HCEC 1CT (cell line): ENCODE data around the gene GNA14.
"Not testable (repeated sequence)": the region's sequence is repeated elsewhere in the genome, so short reads cannot be mapped to it uniquely, and the experiment has no call there.

Experiments used
- DNase-seq: peaks from one replicate; pipeline ENCODE4 v3.0.0-alpha.2; 2017

The GNA14 gene

GRCh38 chr9:77587042-77587441, 61.1 kb downstream of the GNA14 start:
- no peak for DNase-seq

- no peak for DNase-seq
Observed at GRCh38 chr9:77586591-77586990, 61.5 kb downstream of the GNA14 start.

GRCh38 chr9:77585335-77585786, 62.8 kb downstream of the GNA14 start:
- DNase-seq: no peak

- DNase-seq: not testable (repeated sequence)
Observed at GRCh38 chr9:77584927-77585326, 63.2 kb downstream of the GNA14 start.

GRCh38 chr9:77582961-77583576, 65.1 kb downstream of the GNA14 start:
- DNase-seq: no peak

- no peak for DNase-seq
Observed at GRCh38 chr9:77582525-77582924, 65.6 kb downstream of the GNA14 start.

- DNase-seq: peak; percentile 17
Observed at GRCh38 chr9:77575785-77576184, 72.3 kb downstream of the GNA14 start.

- DNase-seq: no peak
Observed at GRCh38 chr9:77569335-77569734, 78.8 kb downstream of the GNA14 start.

GRCh38 chr9:77563174-77563573, 84.9 kb downstream of the GNA14 start:
- no peak for DNase-seq

- DNase-seq: no peak
Observed at GRCh38 chr9:77562019-77562748, 85.9 kb downstream of the GNA14 start.

GRCh38 chr9:77561331-77562018, 86.6 kb downstream of the GNA14 start:
- DNase-seq: no peak

- no peak for DNase-seq
Observed at GRCh38 chr9:77556396-77556795, 91.7 kb downstream of the GNA14 start.

GRCh38 chr9:77554586-77555105, 93.5 kb downstream of the GNA14 start:
- no peak for DNase-seq

GRCh38 chr9:77547106-77547730, 100.9 kb downstream of the GNA14 start:
- DNase-seq: no peak

GRCh38 chr9:77546376-77546950, 101.7 kb downstream of the GNA14 start:
- DNase-seq: peak; percentile 42

- peak; percentile 3 for DNase-seq
Observed at GRCh38 chr9:77544546-77544945, 103.6 kb downstream of the GNA14 start.

- DNase-seq: no peak
Observed at GRCh38 chr9:77543131-77543822, 104.8 kb downstream of the GNA14 start.

GRCh38 chr9:77541600-77541999, 106.5 kb downstream of the GNA14 start:
- DNase-seq: no peak

GRCh38 chr9:77541055-77541454, 107.1 kb downstream of the GNA14 start:
- DNase-seq: no peak

- no peak for DNase-seq
Observed at GRCh38 chr9:77534376-77535057, 113.6 kb downstream of the GNA14 start.

- DNase-seq: no peak
Observed at GRCh38 chr9:77533671-77534070, 114.5 kb downstream of the GNA14 start.

GRCh38 chr9:77532607-77533006, 115.5 kb downstream of the GNA14 start:
- DNase-seq: no peak
